HK-2 (cell line): ENCODE results near the gene AQP2.

Experiments
- DNase-seq: peaks from one replicate; pipeline ENCODE4 v3.0.0-alpha.2; 2018; ENCODE audit not compliant: unreplicated experiment

The AQP2 gene

GRCh38 chr12:49920241-49920914 lies 30.2 kb upstream of the AQP2 start:
- DNase-seq: no peak

GRCh38 chr12:49920915-49921286 lies 29.6 kb upstream of the AQP2 start:
- no peak for DNase-seq

- no peak for DNase-seq
These were observed 29.2 kb upstream of the AQP2 start for GRCh38 chr12:49921299-49921698.

DNA sequence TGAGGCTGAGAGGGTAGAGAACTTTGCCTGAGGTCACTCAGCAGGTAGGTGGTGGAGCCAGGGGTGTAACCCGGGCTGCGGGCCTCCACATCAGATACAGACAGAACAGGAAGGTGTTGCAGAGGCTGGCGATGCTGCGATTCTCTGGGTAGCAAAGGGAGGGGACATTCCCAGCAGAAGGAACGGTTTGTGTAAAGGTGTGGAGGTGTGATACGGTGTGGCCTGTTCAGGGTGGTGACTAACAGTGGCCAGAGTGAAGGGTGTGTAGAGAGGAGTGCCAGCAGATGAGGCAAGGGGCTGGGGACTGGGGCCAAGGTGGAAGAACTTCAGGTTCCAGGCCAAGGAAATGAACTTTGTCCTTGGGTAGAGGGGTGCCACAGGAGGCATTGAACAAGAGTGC lies 28.6 kb upstream of the AQP2 start:
- no peak for DNase-seq

DNA sequence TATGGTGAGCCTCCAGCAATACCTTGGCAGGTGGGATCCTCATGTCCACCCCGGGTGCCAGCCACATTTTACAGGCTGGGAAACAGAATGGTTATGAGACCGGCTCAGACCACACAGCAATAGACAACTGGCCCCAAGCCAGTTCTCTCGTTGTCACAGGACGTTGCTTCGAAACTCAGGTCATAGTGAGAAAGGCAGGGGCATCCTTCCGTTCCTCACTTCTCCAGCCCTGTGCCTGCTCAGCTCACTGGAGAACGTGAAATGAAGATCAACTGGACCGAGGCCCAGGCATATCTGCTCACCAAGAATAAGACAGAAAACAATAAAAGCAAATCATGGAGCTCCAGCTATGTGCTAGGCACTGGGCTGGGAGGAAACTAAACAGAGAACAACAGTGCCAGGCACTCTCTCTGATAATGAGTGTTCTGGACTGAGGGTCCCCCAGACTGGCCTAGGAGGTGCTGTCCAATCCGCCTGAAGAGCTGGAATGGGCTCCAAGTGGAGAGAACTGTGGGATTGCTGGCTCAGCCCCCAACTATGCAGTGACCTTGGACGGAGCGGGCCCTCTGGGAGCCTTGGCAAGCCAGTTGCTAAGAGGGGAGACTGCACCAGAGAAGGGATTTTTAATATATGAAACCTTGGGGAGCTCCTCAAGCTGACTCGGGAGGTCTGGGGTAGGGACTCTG lies 28.0 kb upstream of the AQP2 start:
- DNase-seq: no peak

- DNase-seq: no peak
These were observed 27.4 kb upstream of the AQP2 start for GRCh38 chr12:49923035-49923644.

DNA sequence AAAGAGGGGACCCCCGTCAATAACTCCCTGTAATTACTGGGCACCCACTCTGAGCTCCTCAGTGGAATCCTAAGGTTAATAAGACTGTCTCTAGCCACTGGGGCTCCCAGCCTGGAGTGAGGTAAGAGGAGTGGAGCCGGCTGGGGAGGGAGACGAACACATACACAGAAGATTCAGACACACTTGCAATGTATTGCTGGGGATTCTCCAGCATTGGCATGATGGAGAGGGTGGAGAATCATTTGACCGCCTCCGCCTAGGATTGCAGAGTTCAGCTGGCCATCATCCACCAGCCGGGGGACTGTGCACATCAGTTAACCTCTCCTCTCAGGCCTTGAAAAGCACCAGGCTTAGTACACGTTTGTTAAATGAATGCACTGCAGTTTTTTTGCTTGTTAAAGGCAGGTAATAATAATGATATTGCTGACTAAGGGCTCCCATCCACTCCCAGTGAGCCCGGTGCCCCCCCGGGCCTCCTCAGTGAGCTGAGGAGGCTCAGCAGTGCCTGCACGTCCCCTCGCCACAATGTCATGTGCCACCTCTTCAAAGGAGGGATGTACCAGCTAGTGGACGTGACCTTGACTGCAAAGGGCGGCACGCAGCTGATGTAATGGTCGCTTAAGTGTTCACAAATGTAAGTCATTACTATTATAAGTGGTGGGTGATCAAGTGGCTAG lies 26.5 kb upstream of the AQP2 start:
- DNase-seq: no peak

DNA sequence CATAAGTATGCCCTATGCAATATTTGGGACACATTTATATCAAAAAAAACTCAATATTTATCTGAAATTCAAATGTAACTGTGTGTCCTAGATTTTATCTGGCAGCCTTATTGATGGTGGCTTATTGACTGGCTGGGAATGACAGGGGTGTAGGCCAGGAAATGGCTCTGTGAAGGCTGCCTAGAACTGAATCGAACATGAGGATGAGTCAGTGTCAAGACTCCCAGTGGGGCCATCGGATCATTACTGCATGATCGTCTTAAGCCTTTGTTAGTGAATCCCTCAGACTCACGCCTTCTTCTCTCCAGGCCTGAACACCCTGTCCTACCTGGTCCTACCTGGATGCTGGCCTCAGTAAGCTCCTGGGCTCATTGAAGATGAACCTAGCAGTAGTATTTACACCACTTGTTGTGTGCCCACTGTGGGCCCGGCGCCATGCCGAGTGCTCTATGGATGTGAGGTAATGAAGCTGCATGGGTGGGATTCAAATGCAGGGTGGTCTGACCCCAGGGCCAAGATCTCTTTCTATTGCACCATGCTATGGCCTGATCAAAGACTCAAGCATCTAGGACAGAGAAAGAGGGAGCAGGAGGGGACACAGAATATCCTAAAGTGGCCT lies 25.8 kb upstream of the AQP2 start:
- no peak for DNase-seq

GRCh38 chr12:49925433-49926204 lies 24.9 kb upstream of the AQP2 start:
- no peak for DNase-seq

DNA sequence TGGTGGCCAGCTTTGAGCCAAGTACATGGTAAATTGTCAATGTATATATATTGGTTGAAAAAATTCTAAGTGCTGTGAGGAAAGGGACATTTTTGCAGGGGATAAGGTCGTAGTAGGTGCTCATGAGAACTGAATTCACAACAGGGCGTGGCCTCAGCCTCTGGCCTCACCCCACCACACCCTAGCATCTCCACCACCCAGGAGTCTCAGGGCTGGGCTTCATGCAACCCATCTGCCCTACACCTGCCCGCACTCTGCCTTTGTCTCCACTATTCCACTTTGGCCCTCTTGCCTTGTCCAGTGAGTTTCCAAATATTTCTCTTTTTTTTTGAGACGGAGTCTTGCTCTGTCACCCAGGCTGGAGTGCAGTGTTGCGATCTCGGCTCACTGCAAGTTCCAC lies 22.1 kb upstream of the AQP2 start:
- DNase-seq: no peak

GRCh38 chr12:49929581-49929980 lies 21.0 kb upstream of the AQP2 start:
- DNase-seq: no peak

- DNase-seq: no peak
These were observed 19.8 kb upstream of the AQP2 start for GRCh38 chr12:49930515-49931288.

GRCh38 chr12:49932023-49932422 lies 18.5 kb upstream of the AQP2 start:
- DNase-seq: no peak

DNA sequence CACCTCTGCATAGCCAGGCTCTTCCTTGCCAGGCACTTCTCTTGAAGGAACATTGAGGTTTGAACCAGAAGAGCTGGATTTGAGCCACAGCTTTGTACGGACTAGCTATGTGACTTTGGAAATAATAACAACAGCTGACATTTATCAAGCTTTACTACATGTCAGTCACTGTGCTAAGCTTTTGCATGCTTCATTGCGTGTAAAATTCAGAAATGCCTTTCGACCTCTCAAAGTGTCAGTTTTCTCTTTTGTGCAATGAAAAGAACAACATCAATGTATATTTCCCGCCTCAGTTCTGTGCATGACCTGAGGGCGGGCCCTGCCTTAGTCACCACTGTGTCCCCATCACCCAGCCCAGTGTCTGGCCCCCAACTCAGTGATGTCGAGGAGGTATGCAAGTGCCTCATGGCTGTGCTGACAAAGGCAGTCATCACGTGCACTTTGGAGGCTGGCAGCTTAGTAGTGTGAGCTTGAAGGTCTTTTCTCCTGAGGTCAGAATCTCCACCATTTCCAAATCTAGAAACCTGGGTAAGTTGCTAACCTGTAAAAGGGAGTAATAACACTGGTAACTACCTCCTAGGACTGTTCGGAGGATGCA lies 17.9 kb upstream of the AQP2 start:
- no peak for DNase-seq

GRCh38 chr12:49933796-49934195 lies 16.7 kb upstream of the AQP2 start:
- DNase-seq: no peak

DNA sequence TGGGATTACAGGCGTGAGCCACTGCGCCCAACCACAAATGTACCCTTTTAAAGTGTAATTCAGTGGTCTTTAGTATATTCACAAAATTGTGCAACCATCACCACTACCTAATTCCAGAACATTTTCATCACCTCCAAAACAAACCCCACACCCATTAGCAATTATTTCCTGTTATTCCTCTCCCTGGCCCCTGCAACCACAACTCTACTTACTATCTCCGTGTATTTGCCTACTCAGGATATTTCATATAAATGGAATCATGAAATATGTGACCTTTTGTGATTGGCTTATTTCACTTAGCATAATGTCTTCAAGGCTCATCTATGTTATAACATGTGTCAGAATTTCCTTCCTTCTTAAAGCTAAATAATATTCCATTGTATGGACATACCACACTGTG lies 16.0 kb upstream of the AQP2 start:
- DNase-seq: no peak

- DNase-seq: no peak
These were observed 13.6 kb upstream of the AQP2 start for GRCh38 chr12:49936925-49937324.

- no peak for DNase-seq
These were observed 12.8 kb upstream of the AQP2 start for GRCh38 chr12:49937639-49938300.

GRCh38 chr12:49939307-49939706 lies 11.2 kb upstream of the AQP2 start:
- no peak for DNase-seq

DNA sequence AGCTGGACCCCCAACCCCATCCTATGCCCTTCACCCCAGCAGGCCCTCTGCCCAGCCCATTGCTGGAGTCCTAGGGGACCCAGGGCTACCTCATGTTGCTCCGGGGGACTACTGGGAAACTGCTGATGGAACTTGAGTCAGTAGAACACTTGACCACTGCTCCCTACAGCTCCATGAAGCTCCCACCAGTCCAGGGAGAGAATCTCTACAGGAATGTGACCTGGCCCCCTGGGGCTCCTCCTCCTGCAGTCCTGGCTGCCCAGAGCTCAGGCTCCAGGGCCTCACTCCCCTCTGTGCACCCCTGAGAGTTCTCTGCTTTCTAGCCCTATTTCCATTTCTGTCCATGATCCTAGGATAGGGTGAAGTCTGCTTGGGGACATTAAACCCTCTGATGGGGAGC lies 10.8 kb upstream of the AQP2 start:
- no peak for DNase-seq
